ENCODE results near the gene DDAH2.

DDAH2 gene

GRCh38 chr6:31728767-31729514, at the start of gene DDAH2:
DDAH2 (minus strand) TSS chr6:31729299; CDS start chr6:31729161, 138 bp downstream.
- no peak for FAIRE-seq

GRCh38 chr6:31778193-31778592, 49.1 kb upstream of the DDAH2 start:
- FAIRE-seq (no peak), DNase-seq (ENCODE audit: insufficient read length, low spot score) (no peak)
- no peak for TF ChIP-seq CTCF (IDR thresholded peaks at IDR 0.05; ENCODE audit: insufficient read depth, missing control alignments)

More at GRCh38 chr6:31728767-31729514, at the start of gene DDAH2:
- DNase-seq (ENCODE audit: insufficient read length, low spot score): no peak
- TF ChIP-seq CTCF (IDR thresholded peaks at IDR 0.05; ENCODE audit: insufficient read depth, missing control alignments): no peak

- TF ChIP-seq CTCF (IDR thresholded peaks at IDR 0.05; ENCODE audit: insufficient read depth, missing control alignments): no peak
- DNase-seq (ENCODE audit: insufficient read length, low spot score) (no peak), FAIRE-seq (no peak)
These were observed 48.6 kb upstream of the DDAH2 start for GRCh38 chr6:31777667-31778050.

- FAIRE-seq (no peak), DNase-seq (ENCODE audit: insufficient read length, low spot score) (no peak)
- no peak for TF ChIP-seq CTCF (IDR thresholded peaks at IDR 0.05; ENCODE audit: insufficient read depth, missing control alignments)
These were observed 48.0 kb upstream of the DDAH2 start, which contains the start of gene VWA7 for GRCh38 chr6:31776989-31777666. VWA7 (minus strand) TSS chr6:31777328; CDS start chr6:31776779, 549 bp downstream.

- no peak for TF ChIP-seq CTCF (IDR thresholded peaks at IDR 0.05; ENCODE audit: insufficient read depth, missing control alignments)
- FAIRE-seq: no peak
- no peak for DNase-seq (ENCODE audit: insufficient read length, low spot score)
These were observed 47.4 kb upstream of the DDAH2 start for GRCh38 chr6:31776485-31776988.

- DNase-seq (ENCODE audit: insufficient read length, low spot score) (no peak), FAIRE-seq (no peak)
- TF ChIP-seq CTCF (IDR thresholded peaks at IDR 0.05; ENCODE audit: insufficient read depth, missing control alignments): no peak
These were observed 46.8 kb upstream of the DDAH2 start for GRCh38 chr6:31775633-31776484.
